H1 (cell line): ENCODE measurements around the gene DBF4B. TPM values are rescaled to one million over a fixed set of nuclear protein-coding genes. Genes with fewer than 3 reads are reported as not detected.

Experiments
- CTCF ChIA-PET: fragments of 300-600 bp; sonication (Branson Sonifier 250); formaldehyde crosslinking; loops from one replicate; lab custom pipeline; 2021; ENCODE audit not compliant: partially characterized antibody; lab: Charles Lee
- POLR2A ChIA-PET: fragments of 300-600 bp; sonication (Branson Sonifier 250); formaldehyde crosslinking; loops from one replicate; lab custom pipeline; 2021; ENCODE audit warnings: inconsistent platforms; ENCODE audit not compliant: partially characterized antibody; lab: Charles Lee
- DNase-seq, 2 experiments: peaks; one replicate each; pipeline versions ENCODE4 v3.0.0 to v3.0.0-alpha.2; 2010 to 2022; ENCODE audit warnings: low spot score in 2 of 2, low read depth in 1 of 2, mixed read lengths in 1 of 2
- FAIRE-seq: peaks from 2 replicates; lab custom pipeline; 2011; peaks lifted over from hg19 to GRCh38; lab: Jason Lieb, UNC
- H2AFZ ChIP-seq: 2 replicates; pipeline ENCODE4 v1.8.1; 2012; ENCODE audit warnings: low read length, inconsistent platforms
- H2AK5ac ChIP-seq: 2 replicates; pipeline ENCODE4 v1.6.1; 2013; ENCODE audit warnings: low read depth, low read length
- H2BK120ac ChIP-seq: replicated peaks from 2 replicates; pipeline ENCODE3; 2013; ENCODE audit warnings: low read depth, low read length, inconsistent platforms
- H2BK12ac ChIP-seq: 2 replicates; pipeline ENCODE4 v1.6.1; 2013; ENCODE audit warnings: low read depth, low read length
- H2BK15ac ChIP-seq: 2 replicates; pipeline ENCODE4 v1.6.1; 2013; ENCODE audit warnings: low read length
- H2BK20ac ChIP-seq: 2 replicates; pipeline ENCODE4 v1.6.1; 2013; ENCODE audit warnings: low read length
- H2BK5ac ChIP-seq: 2 replicates; pipeline ENCODE4 v1.6.1; 2013; ENCODE audit warnings: low read depth, low read length
- H3K14ac ChIP-seq: 2 replicates; pipeline ENCODE4 v1.6.1; 2013; ENCODE audit warnings: inconsistent platforms; ENCODE audit not compliant: insufficient read length
- H3K18ac ChIP-seq: 2 replicates; pipeline ENCODE4 v1.6.1; 2013; ENCODE audit warnings: low read length; ENCODE audit errors: extremely low read depth
- H3K23ac ChIP-seq: 2 replicates; pipeline ENCODE4 v1.6.1; 2013; ENCODE audit warnings: inconsistent platforms; ENCODE audit not compliant: insufficient read length
- H3K23me2 ChIP-seq: 2 replicates; pipeline ENCODE4 v1.6.1; 2013; ENCODE audit warnings: low read depth, low read length
- H3K27ac ChIP-seq: 2 replicates; pipeline ENCODE4 v1.6.1; 2011; ENCODE audit warnings: low read depth, low read length, inconsistent platforms
- H3K27me3 ChIP-seq, 4 experiments: replicated peaks in 1 of 4; 1 replicate in 1 of 4; 2 replicates in 3 of 4; pipeline versions ENCODE4 v1.6.1 to v1.8.1; 2011 to 2013; ENCODE audit warnings: low read length in 3 of 4, mild to moderate bottlenecking in 3 of 4, inconsistent platforms in 2 of 4, mixed read lengths in 2 of 4, moderate library complexity in 1 of 4; ENCODE audit not compliant: control insufficient read depth in 3 of 4, insufficient read depth in 3 of 4; ENCODE audit errors: extremely low read depth in 1 of 4
- H3K36me3 ChIP-seq, 4 experiments: 2 replicates each; pipeline versions ENCODE4 v1.6.1 to v1.8.1; 2011 to 2013; ENCODE audit warnings: mild to moderate bottlenecking in 4 of 4, low read length in 3 of 4, moderate library complexity in 2 of 4, control low read depth in 1 of 4, inconsistent platforms in 1 of 4; ENCODE audit not compliant: insufficient read depth in 4 of 4, control insufficient read depth in 2 of 4
- H3K4ac ChIP-seq: replicated peaks from 2 replicates; pipeline ENCODE3; 2013; ENCODE audit warnings: low read length, low read depth, mixed read lengths, inconsistent platforms; ENCODE audit not compliant: insufficient read length
- H3K4me1 ChIP-seq, 4 experiments: replicated peaks in 1 of 4; 1 replicate in 1 of 4; 2 replicates in 3 of 4; pipeline versions ENCODE4 v1.6.1 to v1.8.1; 2011 to 2013; ENCODE audit warnings: low read length in 3 of 4, inconsistent platforms in 2 of 4, mixed read lengths in 1 of 4; ENCODE audit not compliant: insufficient read depth in 4 of 4, control insufficient read depth in 3 of 4
- H3K4me2 ChIP-seq, 2 experiments: 2 replicates each; pipeline versions ENCODE4 v1.6.1 to v1.8.1; 2011 to 2013; ENCODE audit warnings: low read depth in 2 of 2, low read length in 2 of 2, control low read depth in 1 of 2, inconsistent platforms in 1 of 2, mild to moderate bottlenecking in 1 of 2; ENCODE audit not compliant: insufficient read depth in 1 of 2
- H3K4me3 ChIP-seq, 4 experiments: fragments of 200-600, 300-600 bp in 1 of 4; sonication (generic), shearing (Covaris generic), sonication (Bioruptor Twin) in 1 of 4; 2 replicates each; pipeline versions ENCODE4 v1.5.1 to v1.8.1; 2011 to 2016; ENCODE audit warnings: low read length in 4 of 4, low read depth in 3 of 4, control low read depth in 2 of 4, inconsistent platforms in 2 of 4, mild to moderate bottlenecking in 2 of 4, mixed read lengths in 1 of 4, moderate library complexity in 1 of 4; ENCODE audit not compliant: insufficient read depth in 2 of 4; ENCODE audit errors: extremely low read depth in 1 of 4
- H3K56ac ChIP-seq: replicated peaks from 2 replicates; pipeline ENCODE3; 2013; ENCODE audit warnings: low read depth, mild to moderate bottlenecking, mixed read lengths, low read length, inconsistent platforms; ENCODE audit not compliant: insufficient read length
- H3K79me1 ChIP-seq: 2 replicates; pipeline ENCODE4 v1.6.1; 2013; ENCODE audit warnings: low read depth, low read length, control low read depth
- H3K79me2 ChIP-seq, 2 experiments: 2 replicates each; pipeline versions ENCODE4 v1.6.1 to v1.8.1; 2012 to 2013; ENCODE audit warnings: low read length in 2 of 2, mild to moderate bottlenecking in 2 of 2, inconsistent platforms in 1 of 2; ENCODE audit not compliant: insufficient read depth in 2 of 2, control insufficient read depth in 1 of 2
- H3K9ac ChIP-seq, 4 experiments: replicated peaks in 1 of 4; 1 replicate in 1 of 4; 2 replicates in 3 of 4; pipeline versions ENCODE4 v1.6.1 to v1.8.1; 2011 to 2013; ENCODE audit warnings: low read depth in 3 of 4, low read length in 3 of 4, control low read depth in 2 of 4, mild to moderate bottlenecking in 2 of 4, moderate library complexity in 2 of 4, inconsistent platforms in 1 of 4; ENCODE audit errors: extremely low read depth in 1 of 4
- H3K9me3 ChIP-seq, 2 experiments: 2 replicates each; pipeline versions ENCODE4 v1.6.1 to v1.8.1; 2012 to 2013; ENCODE audit warnings: mild to moderate bottlenecking in 2 of 2, moderate library complexity in 2 of 2, control low read depth in 1 of 2, inconsistent platforms in 1 of 2, low read depth in 1 of 2, low read length in 1 of 2, mixed read lengths in 1 of 2; ENCODE audit not compliant: insufficient read depth in 2 of 2
- H4K20me1 ChIP-seq, 2 experiments: replicated peaks in 1 of 2; 2 replicates each; pipeline versions ENCODE3 to v1.8.1; 2011 to 2013; ENCODE audit warnings: inconsistent platforms in 2 of 2, low read length in 2 of 2, mild to moderate bottlenecking in 1 of 2; ENCODE audit not compliant: insufficient read depth in 2 of 2, control insufficient read depth in 1 of 2
- H4K5ac ChIP-seq: 2 replicates; pipeline ENCODE4 v1.6.1; 2013; ENCODE audit warnings: low read length, low read depth, mixed read lengths, inconsistent platforms; ENCODE audit not compliant: insufficient read length
- H4K8ac ChIP-seq: 2 replicates; pipeline ENCODE4 v1.8.0; 2013; ENCODE audit warnings: mild to moderate bottlenecking, moderate library complexity, low read length, inconsistent platforms; ENCODE audit not compliant: insufficient read depth; ENCODE audit errors: extremely low read depth
- H4K91ac ChIP-seq: replicated peaks from 2 replicates; pipeline ENCODE3; 2013; ENCODE audit warnings: low read length, mixed read lengths, inconsistent platforms; ENCODE audit not compliant: insufficient read length
- ATF3 ChIP-seq: IDR thresholded peaks from 2 replicates; pipeline ENCODE4 v1.6.1; 2011; ENCODE audit warnings: low read depth, mild to moderate bottlenecking, low read length; ENCODE audit not compliant: insufficient read depth
- CTBP2 ChIP-seq: IDR thresholded peaks from 2 replicates; pipeline ENCODE4 v1.7.0; 2011; ENCODE audit warnings: borderline replicate concordance, mild to moderate bottlenecking, moderate library complexity, mixed read lengths, low read length; ENCODE audit not compliant: insufficient read depth, insufficient read length
- JUN ChIP-seq: IDR thresholded peaks from 2 replicates; pipeline ENCODE4 v1.6.1; 2011; ENCODE audit warnings: low read depth, mild to moderate bottlenecking, improper control_type of control experiment, low read length
- KDM4A ChIP-seq: IDR thresholded peaks from one replicate; pipeline ENCODE4 v1.7.1; 2012; ENCODE audit warnings: low read depth, mild to moderate bottlenecking, moderate library complexity, low read length, inconsistent platforms; ENCODE audit not compliant: severe bottlenecking
- NANOG ChIP-seq: IDR thresholded peaks from 2 replicates; pipeline ENCODE4 v1.6.1; 2011; ENCODE audit warnings: low read length, low read depth, mild to moderate bottlenecking, inconsistent platforms; ENCODE audit not compliant: insufficient read depth, poor library complexity, severe bottlenecking
- RAD21 ChIP-seq, 2 experiments: IDR thresholded peaks in 1 of 2; conservative IDR thresholded peaks in 1 of 2; 2 replicates each; pipeline ENCODE4 v1.6.1; 2011; ENCODE audit warnings: low read depth in 2 of 2, low read length in 2 of 2, improper control_type of control experiment in 1 of 2, inconsistent platforms in 1 of 2, mild to moderate bottlenecking in 1 of 2, moderate library complexity in 1 of 2
- SRF ChIP-seq: IDR thresholded peaks from 2 replicates; pipeline ENCODE4 v1.6.1; 2011; ENCODE audit warnings: mild to moderate bottlenecking, low read depth, low read length, moderate library complexity
- TAF1 ChIP-seq: IDR thresholded peaks from 2 replicates; pipeline ENCODE4 v1.6.1; 2011; ENCODE audit warnings: mild to moderate bottlenecking, low read depth, low read length
- ZNF274 ChIP-seq: IDR thresholded peaks from 2 replicates; pipeline ENCODE4 v1.7.0; 2012; ENCODE audit warnings: low read length, borderline replicate concordance; ENCODE audit errors: extremely low read depth
- WGBS, 2 experiments: shearing (Covaris generic) in 1 of 2; methylation state at CpG; one replicate each; pipeline versions ENCODE4 v1.1.6 to v1.1.7; 2013 to 2015; ENCODE audit warnings: low lambda C conversion rate in 2 of 2, mixed read lengths in 2 of 2, inconsistent platforms in 1 of 2, low coverage in 1 of 2, missing lambda C conversion rate in 1 of 2; ENCODE audit not compliant: insufficient replicate concordance in 2 of 2, insufficient coverage in 1 of 2, insufficient read length in 1 of 2; ENCODE audit errors: extremely low coverage in 1 of 2, missing lambda C conversion rate in 1 of 2; 5-methylcytosine and 5-hydroxymethylcytosine counted together
- polyA plus RNA-seq, 7 experiments: library from polyadenylated mRNA; depleted of rRNA in 3 of 7; stranded (reverse) in 5 of 7; unstranded in 2 of 7; fragments of >200 nt in 5 of 7; fragments of 200-250 nt in 2 of 7; gene quantifications; 1 replicate in 5 of 7; 2 replicates in 1 of 7; 4 replicates in 1 of 7; pipeline versions ENCODE4 v1.2.1 to v1.2.3, GENCODE V29; 2011 to 2013; ENCODE audit warnings: missing spikeins in 2 of 7, mixed read lengths in 2 of 7
- total RNA-seq: library from RNA; stranded (reverse); fragmentation: NEBNext Ultra II Directional; extraction: Animal tissue kit (Norgen Biotek cat#: 25700); gene quantifications from 2 replicates; pipeline ENCODE4 v1.2.1, GENCODE V29; 2021

The DBF4B gene
- total and polyA plus RNA-seq, 2 of the 8 experiments (the other 6 are each of a cell fraction or from before 2014, with no cell fraction given): 20.2 to 26.9 TPM

DNA sequence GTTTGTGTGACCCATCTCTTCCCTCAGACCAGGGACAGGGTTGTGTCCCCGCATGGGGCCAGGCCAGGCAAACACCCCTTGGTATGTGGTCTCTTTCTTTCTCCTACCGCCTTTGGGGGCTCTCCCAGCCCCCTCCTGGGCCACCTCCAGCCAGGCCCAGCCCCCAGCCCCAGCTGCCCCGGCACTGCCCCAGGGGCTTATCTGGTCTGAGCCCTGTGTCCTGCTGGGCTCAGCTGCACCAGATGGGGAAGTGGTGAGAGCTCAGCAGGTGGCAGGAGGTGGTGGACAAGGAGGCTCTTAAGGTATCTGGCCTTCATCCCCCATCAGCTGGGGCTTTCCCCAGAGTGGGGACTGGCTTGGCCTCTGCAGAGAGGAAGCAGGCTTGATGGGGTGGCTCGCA, 59.0 kb downstream of the DBF4B start:
- ChIA-PET CTCF (interaction anchor here (0.7 to 26.7 kb wide), 4 partner anchors 10 to 90 kb away, joined by 3 to 577 read pairs (median 6); partner anchors contain the start of gene HIGD1B), POLR2A (no interaction called here)
- Histone ChIP-seq H3K4me1 (peaks cover 0 to 13% (median 6%) of the 10 kb centered on the region in 4 experiments; a peak in 6 of 7 replicates), H3K27ac (no peak overlapping the region), H2BK12ac (no peak overlapping the region), H2AK5ac (0 out of 2 replicates have a peak overlapping the region, but pooled peaks have one; percentile 9), H3K14ac (no peak overlapping the region), H4K8ac (no peak overlapping the region), H2AFZ (no peak overlapping the region), H3K36me3 (no peaks in the 10 kb centered on the region), H3K56ac (no peak overlapping the region), H4K5ac (no peak overlapping the region), H3K79me2 (no peaks in the 10 kb centered on the region), H3K27me3 (no peaks in the 10 kb centered on the region; a peak in 1 of 7 replicates), H2BK120ac (no peak overlapping the region), H2BK15ac (no peak overlapping the region), H3K9me3 (no peaks in the 10 kb centered on the region), H3K23me2 (no peaks in the 10 kb centered on the region), H3K23ac (no peak overlapping the region), H3K4ac (no peak overlapping the region), H2BK20ac (no peak overlapping the region), H2BK5ac (no peak overlapping the region), H3K4me3 (no peak overlapping the region), H4K20me1 (peaks cover 0 to 3% of the 10 kb centered on the region in 2 experiments), H3K79me1 (no peaks in the 10 kb centered on the region), H3K4me2 (peak overlapping the region in 1 of 2 experiments; percentile 33; a peak in 1 of 4 replicates), H4K91ac (no peak overlapping the region), H3K18ac (no peak overlapping the region), H3K9ac (no peak overlapping the region; a peak in 1 of 7 replicates)
- DNase-seq (no peak), FAIRE-seq (no peak)
- 100% methylated on average over 1 of the region's 4 CpGs; no CpG with 5 or more reads in 1 of the 2 experiments for whole genome bisulfite sequencing, 2 experiments
- no peak for TF ChIP-seq RAD21 (IDR thresholded peaks at IDR 0.05 in 1 of 2, conservative IDR thresholded peaks at IDR 0.05 in 1 of 2; ENCODE audit: low read depth in 2 of 2, low read length in 2 of 2)
- TF ChIP-seq JUN: no peak
- no peak for TF ChIP-seq TAF1
- no peak for TF ChIP-seq NANOG
- no peak for TF ChIP-seq SRF
- TF ChIP-seq ATF3: no peak
- TF ChIP-seq ZNF274: no peak
- no peak for TF ChIP-seq KDM4A
- no peak for TF ChIP-seq CTBP2
